HG02642 (cell line): ENCODE measurements around the gene FERMT2.
A peak's percentile ranks its signal among the peaks of the same experiment; 100 is the strongest.

Experiments used
- ATAC-seq: cut with Tn5 transposase; IDR thresholded peaks from one replicate; pipeline ENCODE4 v1.9.1; 2021; ENCODE audit warnings: mild to moderate bottlenecking; ENCODE audit not compliant: unreplicated experiment, poor library complexity

Gene FERMT2, protein sequence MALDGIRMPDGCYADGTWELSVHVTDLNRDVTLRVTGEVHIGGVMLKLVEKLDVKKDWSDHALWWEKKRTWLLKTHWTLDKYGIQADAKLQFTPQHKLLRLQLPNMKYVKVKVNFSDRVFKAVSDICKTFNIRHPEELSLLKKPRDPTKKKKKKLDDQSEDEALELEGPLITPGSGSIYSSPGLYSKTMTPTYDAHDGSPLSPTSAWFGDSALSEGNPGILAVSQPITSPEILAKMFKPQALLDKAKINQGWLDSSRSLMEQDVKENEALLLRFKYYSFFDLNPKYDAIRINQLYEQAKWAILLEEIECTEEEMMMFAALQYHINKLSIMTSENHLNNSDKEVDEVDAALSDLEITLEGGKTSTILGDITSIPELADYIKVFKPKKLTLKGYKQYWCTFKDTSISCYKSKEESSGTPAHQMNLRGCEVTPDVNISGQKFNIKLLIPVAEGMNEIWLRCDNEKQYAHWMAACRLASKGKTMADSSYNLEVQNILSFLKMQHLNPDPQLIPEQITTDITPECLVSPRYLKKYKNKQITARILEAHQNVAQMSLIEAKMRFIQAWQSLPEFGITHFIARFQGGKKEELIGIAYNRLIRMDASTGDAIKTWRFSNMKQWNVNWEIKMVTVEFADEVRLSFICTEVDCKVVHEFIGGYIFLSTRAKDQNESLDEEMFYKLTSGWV

DNA sequence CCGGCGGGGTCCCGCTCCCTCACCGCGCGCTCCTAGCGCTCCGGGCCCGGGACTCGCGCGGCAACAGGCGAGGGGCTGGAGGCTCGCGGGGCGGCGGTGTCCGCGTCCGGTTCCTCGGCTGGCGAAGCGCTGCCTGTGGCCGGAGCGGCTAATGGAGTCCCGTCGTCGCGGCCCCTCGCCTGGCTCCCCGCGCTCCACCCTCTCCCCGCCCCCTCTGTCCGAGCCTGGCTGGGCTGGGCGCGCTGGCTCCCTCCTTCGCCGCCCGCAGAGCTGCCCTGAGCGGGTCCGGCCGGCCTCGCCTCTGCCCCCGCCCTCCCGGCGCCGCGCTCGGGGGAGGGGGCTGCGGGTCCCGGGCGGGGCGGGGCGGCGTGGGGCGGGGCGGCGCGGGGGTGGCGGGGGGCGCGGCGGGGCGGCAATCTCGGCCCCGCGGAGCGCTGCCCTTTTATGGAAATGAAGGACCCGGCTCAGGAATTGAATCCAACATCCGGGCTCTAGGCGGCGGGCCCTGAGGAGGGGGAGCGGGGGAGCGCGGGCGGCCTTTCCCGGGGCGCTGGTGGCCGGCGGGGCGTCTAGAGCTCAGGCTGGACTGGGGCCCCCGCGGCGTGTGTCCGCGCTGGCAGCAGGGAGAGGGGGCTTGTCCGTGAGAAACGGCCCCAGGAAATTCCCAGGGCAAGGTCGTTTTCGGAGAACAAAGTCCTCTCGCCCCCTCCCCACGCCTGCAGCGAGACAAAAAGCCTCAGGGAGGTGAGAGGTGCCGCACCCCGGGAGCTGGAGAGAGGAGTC, at the start of gene FERMT2:
FERMT2 (minus strand) TSS at position 153 of the 783 bp plus-strand sequence. CDS start 482 bp downstream, outside the sequence.
- ATAC-seq: peak; percentile 66

GRCh38 chr14:52998376-52999015, 47.6 kb upstream of the FERMT2 start:
- ATAC-seq: no peak

GRCh38 chr14:52996493-52996892, 45.6 kb upstream of the FERMT2 start:
- no peak for ATAC-seq

- no peak for ATAC-seq
These were observed 45.1 kb upstream of the FERMT2 start for GRCh38 chr14:52995998-52996397.

DNA sequence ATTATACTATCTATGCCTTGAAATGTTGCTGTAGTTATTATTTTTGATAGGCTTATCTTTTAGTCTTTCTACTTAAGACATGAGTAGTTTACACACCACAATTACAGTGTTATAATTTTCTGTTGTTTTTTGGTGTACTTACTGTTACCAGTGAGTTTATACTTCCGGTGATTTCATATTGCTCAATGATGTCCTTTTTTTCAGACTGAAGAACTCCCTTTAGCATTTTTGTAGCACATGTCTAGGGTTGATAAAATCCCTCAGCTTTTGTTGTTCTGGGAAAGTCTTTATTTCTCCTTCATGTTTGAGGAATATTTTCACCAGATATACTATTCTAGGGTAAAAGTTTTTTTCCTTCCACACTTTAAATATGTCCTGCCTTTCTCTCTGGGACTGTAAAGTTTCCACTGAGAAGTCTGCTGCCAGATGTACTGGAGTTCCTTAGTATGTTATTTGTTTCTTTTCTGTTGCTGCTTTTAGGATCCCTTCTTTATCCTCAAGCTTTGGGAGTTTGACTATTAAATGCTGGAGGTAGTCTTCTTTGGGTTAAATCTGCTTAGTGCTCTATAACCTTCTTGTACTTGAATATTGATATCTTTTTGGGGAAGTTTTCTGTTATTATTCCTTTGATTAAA, 41.5 kb upstream of the FERMT2 start:
- ATAC-seq: no peak

DNA sequence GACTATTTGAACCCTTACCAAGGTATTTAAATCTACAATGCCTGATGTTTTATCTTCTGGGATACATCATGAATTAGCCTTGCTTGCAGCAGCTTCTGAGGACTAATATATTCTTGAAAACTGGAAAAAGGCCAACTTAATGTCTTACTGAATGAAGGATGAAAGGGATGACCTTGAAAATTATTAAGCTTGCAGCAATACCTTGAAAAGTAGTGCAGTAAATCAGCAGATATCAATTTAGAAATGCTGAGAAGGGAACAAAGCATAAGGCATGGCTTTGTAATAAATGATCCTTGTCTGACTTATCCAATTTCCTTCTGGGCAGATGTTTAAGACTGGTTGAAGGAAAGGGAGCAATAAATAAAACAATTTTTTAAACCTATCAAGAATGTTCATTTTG, 37.3 kb upstream of the FERMT2 start:
- ATAC-seq: no peak

DNA sequence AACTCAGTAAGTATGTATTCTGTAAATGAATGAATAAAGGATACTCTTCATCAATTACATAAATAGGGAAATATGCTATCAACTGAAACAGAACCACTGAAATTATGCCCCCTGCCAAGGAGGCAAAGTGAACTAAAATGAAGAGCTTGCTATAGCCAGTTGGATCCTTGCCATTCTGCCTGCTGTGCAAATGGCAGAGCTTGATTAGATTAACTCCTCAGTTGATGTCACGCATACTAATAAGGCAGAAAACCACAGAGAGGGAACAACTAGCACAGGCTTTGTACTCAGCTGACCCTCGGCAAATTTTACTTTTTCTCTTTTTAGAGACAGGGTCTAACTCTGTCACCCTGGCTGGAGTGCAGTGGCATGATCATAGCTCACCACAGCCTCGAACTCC, 36.7 kb upstream of the FERMT2 start:
- no peak for ATAC-seq

- no peak for ATAC-seq
These were observed 36.2 kb upstream of the FERMT2 start for GRCh38 chr14:52987042-52987441.

- ATAC-seq: no peak
These were observed 26.9 kb upstream of the FERMT2 start for GRCh38 chr14:52977798-52978197.

- no peak for ATAC-seq
These were observed 23.6 kb upstream of the FERMT2 start for GRCh38 chr14:52974406-52974805.

DNA sequence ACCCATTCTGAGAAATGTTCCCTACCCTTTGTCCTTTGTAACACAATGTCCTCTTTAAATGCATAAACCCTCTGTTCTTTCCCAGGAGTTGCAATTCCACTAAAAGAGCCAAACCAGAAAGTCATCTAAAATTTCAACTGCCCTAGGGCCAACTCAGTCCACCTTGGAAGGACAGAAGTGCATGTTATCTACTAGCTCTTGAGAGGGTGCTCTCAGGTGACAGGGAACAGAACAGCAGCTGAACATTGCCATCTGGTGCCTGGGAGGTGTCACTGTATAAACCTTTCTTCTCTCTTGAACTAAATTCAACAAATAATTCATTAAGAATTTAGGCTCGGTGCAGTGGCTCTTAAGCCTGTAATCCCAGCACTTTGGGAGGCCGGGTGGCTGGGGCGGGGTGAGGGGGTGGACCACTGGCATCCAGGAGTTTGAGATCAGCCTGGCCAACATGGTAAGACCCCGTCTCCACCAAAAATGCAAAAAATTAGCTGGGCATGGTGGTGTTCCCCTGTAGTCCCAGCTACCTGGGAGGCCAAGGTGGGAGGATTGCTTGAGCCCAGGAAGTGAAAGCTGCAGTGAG, 10.3 kb upstream of the FERMT2 start:
- no peak for ATAC-seq

DNA sequence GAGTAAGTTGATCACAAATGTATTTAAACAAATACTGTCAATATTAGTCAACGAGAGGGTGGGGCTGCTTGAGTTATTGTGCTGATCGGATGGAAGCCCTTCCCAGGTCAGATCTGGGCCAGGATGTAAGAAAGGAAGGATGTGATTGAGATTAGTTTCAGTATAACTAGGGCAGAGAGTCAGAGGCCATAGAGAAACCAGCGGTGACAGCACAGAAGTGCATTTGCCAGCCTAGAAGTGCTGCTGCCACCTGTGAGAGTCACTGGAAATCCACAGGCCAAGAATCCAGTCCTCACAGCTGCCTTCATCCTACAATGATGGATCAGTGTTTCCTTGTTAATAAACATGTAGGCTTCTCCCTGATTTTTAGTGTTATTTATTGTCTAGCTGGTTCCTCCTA, 9.8 kb upstream of the FERMT2 start:
- no peak for ATAC-seq

DNA sequence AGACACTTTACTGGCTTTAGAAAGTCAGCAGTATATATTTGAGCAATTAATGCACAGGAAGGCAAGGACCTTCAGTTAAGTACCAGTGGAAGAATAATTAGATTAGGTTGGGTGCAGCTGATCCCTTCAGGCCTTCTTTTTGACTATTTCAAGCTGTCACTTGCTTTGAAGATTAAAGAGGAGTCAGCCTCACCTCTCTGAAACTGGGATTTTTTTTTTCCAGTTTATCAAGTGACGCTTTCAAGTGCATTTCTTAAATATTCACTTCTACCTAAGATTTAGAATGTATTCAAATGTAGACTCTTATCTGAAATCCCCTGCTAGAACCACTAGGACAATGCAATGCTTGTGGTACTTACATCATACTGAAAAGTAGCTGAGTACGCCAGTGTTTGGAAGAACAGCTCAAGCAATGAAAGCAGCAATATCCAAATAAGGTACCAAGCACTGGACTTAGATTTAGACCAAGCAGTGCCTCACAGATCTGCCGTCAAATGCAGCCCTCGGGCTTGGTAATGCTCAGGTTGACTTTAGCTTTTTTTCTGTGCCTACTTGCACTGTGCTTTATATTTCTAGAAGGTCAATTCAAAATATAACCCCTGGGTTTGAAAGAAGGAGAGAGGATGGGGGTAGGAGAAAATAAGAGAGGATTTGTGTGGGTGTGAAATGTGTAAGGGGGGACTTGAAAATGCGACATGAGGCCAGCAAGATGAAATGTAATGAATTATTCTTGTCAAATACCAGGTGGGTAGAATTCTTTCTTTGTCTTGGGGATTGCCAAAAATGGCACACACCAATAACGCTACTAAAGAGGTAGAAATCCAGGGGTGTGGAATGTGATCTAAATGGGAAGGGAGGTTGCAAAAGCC, 3.7 kb upstream of the FERMT2 start:
- no peak for ATAC-seq

- no peak for ATAC-seq
These were observed 1.1 kb upstream of the FERMT2 start for GRCh38 chr14:52951681-52952554.

GRCh38 chr14:52950410-52950897, 396 bp downstream of the FERMT2 start:
- peak; percentile 53 for ATAC-seq

DNA sequence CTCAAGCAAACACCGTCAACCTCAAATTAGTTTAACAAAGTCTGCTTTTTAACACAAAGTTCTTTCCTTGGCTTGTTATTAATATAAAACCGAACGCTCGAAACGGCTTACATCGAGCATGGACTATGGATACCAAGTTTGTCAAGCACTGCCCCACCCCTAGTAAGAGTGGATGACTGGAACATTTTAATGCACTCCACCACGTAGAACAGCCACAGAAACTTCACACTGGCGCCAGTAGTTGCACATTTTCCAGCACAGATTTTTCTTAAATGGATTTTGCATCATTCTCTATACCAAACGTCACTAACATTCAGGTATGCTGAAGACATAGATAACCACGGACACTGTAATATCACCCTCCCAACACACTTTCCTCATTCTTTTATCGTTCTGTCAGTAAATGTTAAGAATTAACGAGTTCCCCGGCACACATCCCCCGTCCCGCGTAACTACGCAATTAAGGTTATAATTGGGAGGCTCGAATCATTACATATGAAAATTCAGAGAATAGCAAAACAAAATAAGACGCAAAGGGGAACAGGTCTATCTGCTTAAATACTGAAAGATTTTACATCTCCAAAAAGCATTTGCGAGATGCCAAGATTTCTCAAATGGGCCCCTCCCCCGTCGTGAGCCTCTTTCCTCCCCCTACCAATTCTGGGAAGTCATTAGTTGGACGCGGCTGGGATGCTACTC, 990 bp downstream of the FERMT2 start:
- no peak for ATAC-seq

- ATAC-seq: no peak
These were observed 1.6 kb downstream of the FERMT2 start for GRCh38 chr14:52949249-52949648.
